T1000 (cell line): Measurements from ENCODE around the gene SLC4A1AP.

Experiments used
- DNase-seq: peaks from one replicate; lab custom pipeline; 2025; ENCODE audit warnings: mixed read lengths; lab: John Stamatoyannopoulos, UW

SLC4A1AP gene

GRCh38 chr2:27721335-27721734, 57.6 kb downstream of the SLC4A1AP start:
- DNase-seq, result no peak

- no peak for DNase-seq
Measured at GRCh38 chr2:27721884-27722485, 58.3 kb downstream of the SLC4A1AP start.

- peak; percentile 15 for DNase-seq
Measured at GRCh38 chr2:27723372-27724144, 59.9 kb downstream of the SLC4A1AP start.

- DNase-seq, result no peak
Measured at GRCh38 chr2:27724191-27724590, 60.5 kb downstream of the SLC4A1AP start.

DNA sequence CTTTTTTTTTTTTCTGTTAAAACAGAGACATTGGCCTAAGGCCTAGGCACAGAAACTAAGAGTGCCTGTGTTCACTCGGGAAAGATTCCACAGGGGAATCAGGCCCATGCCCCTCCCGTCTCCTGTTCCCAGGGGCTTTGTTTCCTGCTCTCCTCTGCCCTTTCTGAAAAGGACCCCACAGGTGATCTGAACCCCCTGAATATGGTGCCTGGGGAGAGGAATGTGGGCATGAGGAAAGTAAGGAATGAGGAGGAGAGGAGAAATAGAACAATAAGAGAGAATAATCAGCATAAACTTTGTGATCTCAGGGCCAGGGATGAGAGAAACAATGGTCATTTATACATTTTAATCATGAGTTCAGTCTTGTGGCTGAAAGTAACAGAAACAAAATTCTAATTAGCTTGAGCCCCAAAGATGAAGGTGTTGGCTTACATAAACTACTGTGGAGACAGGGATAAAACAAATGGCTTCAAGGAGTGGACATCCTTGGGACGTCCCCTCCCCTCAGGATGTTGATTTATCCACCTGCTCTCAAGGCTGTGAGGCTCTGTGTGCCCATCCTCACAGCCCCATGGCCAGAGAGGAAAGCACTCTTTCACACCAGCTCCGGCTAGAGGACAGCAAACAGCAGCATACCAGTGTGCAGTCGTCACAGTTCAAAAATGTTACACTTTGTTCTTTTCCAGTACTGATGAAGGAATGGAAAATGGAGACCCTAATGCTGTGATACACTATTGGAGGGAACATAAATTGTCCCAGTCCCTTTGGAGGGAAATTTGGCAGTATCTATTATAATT, 61.4 kb downstream of the SLC4A1AP start:
- no peak for DNase-seq

- no peak for DNase-seq
Measured at GRCh38 chr2:27727257-27727656, 63.6 kb downstream of the SLC4A1AP start.

- DNase-seq, result no peak
Measured at GRCh38 chr2:27728081-27728858, 64.6 kb downstream of the SLC4A1AP start.

DNA sequence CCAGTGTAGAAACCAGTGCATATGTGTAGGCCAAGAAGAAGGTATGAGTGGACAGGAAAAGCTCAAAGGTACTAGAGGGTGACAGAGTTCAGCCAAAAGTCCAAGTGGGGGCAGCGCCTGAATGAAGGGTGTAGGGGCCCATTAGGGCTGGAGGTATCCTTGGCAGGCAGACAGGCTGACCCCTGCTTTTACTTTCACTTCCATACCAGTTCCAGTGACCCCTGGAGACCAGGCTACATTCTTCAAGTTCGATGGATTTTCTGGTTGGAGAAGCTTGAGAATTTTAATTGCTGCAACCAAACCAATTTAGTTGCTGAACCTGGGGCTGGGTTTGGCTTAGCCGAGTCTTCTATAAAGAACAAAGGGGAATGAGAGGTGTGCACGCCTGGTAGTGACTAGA, 65.5 kb downstream of the SLC4A1AP start:
- DNase-seq, result no peak

DNA sequence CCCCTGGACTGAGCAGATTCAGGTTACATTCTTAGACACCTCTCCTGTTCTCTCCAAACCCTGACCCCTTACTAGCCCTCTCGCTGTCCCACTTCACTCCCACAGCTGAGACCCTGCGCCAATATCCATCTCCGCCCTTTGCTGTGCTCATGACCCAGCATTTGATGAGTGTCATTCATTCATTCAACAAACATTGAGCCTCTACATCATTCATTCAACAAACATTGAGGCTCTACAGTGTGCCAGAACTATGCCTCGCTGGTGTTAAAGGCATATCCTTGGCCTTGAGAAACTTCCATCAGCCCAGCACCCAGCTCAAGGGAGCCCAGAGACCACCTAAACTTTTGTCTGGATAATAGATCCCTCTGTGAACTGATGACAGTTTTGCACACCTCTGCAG, 65.9 kb downstream of the SLC4A1AP start:
- no peak for DNase-seq

GRCh38 chr2:27730261-27730662, 66.6 kb downstream of the SLC4A1AP start:
- no peak for DNase-seq

- DNase-seq, result no peak
Measured at GRCh38 chr2:27730980-27731691, 67.4 kb downstream of the SLC4A1AP start.

GRCh38 chr2:27734305-27734704, 70.6 kb downstream of the SLC4A1AP start:
- no peak for DNase-seq

GRCh38 chr2:27735263-27735904, 71.7 kb downstream of the SLC4A1AP start:
- DNase-seq, result no peak

DNA sequence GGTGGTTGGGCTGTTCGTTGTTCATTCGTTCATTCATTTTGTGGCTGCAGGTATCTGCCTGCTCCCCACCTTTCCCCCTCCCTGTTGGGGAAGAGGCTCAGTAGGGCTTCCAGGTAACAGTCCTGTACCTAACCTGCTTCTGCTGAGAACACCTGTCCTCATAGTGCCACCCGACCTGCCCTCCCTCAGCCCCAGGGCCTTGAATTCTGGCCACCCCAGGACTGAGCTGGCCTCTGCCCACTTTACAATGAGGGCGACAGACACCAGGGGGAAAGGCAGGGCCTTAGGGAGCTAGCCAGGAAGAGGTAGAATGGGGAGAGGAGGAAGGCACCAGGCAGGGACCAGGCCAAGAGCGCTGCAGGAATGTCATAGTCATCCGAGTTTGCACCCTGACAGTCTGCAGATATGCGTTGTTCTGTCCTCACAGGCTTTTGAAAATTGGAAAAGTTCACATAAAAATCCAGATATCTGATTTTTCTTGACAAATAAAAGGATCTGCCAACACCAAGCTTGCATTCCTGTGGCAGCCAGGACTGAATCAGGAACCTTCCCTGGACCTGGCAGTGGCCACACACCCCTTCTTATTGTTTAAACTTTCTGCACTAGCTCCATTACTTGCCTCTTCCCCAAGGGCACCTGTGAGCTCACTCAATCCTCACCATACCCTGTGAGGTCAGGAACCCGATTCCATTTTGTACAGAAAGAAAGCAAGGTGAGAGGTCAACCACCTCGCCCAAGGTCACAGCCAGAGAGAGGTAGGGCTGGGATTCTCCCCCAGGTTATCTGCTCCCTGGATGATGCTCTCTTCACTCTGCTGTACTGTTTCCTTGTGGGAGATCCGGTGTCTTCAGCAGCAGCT, 72.6 kb downstream of the SLC4A1AP start:
- DNase-seq, result no peak

GRCh38 chr2:27736890-27737204, 73.2 kb downstream of the SLC4A1AP start:
- DNase-seq, result no peak

DNA sequence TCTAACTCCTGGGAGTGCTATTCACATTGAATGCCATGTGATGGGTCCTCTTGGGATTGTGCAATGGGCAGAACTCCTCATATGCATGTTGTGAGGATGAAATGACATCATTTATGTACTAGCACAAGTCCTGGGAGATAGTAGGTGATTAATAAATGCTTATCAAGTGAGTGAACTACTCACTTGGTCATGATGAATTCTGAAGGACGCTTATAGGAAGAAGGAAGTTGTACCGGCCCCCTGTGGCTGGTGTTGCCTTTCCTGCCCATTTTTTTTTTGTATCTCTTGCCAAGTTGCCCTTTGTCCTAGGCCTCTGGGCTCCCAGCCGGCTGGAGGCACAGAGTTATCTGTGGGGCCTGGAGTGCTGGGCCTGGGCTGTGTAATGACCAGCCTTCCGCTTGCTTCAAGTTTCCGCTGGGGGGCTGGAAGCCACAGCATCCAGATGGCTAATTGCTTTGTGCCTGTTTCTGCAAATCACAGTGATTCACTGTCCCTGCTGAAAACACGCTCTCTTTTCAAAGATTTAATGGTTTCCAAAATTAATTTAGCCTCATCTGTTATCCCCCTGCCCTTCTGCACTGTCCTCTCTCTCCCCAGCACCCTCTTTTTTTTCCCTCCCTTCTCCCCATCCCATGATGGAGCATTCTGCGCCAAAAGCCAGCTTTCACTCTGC, 74.1 kb downstream of the SLC4A1AP start:
- DNase-seq, result no peak

DNA sequence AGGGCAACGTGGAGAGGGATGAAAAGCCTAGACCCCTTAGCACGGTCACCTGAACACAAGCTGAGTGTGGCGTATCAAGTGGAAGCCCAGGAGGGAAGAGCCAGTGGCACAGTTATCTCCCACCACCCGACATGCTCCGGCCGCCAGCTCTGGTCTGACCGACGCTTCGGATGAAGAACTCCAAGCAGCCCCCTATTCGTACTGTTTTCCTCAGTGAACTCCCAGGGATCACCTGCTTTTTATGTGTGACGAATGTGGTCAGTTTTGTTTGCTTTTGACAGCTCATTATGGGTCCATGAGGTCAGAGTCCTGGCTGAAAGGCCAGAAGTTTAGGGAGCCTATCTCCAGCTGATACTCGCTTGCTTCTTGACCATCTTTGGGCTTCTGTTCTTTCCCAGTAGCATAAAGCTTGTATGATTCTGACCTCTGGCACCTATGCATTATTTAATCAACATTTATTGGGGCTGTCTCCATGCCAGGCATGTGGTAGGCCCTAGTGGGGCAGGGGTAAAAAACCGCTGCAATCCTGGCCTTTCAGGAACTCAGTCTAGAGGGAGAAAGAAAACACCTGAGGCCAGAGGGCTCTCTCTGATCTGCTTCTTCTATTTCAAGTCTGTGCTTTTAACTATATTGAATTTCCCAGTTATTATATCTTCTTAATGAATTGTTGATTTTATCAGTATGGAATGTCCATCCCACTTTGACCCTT, 74.8 kb downstream of the SLC4A1AP start:
- no peak for DNase-seq

GRCh38 chr2:27739058-27739373, 75.3 kb downstream of the SLC4A1AP start:
- DNase-seq, result no peak

GRCh38 chr2:27741673-27742072, 78.0 kb downstream of the SLC4A1AP start:
- DNase-seq, result no peak
